Fibroblast of villous mesenchyme (primary cell): ENCODE results near the gene MVB12B. TPM values are rescaled to one million over a fixed set of nuclear protein-coding genes. Genes with fewer than 3 reads are reported as not detected.

Experiments
- DNase-seq: peaks from one replicate; pipeline ENCODE4 v3.0.0-alpha.2; 2010; ENCODE audit warnings: low read depth
- H3K4me3 ChIP-seq: 2 replicates; pipeline ENCODE4 v1.5.1; 2011; ENCODE audit warnings: low read depth, mild to moderate bottlenecking, low read length
- total RNA-seq: library from RNA; depleted of rRNA; stranded (reverse); fragments of >200 nt; gene quantifications from 2 replicates; pipeline ENCODE4 v1.2.3, GENCODE V29; 2012
- TF ChIP-seq, protein P1 (sequence below): IDR thresholded peaks from 2 replicates; pipeline ENCODE4 v1.5.1; 2012; ENCODE audit warnings: low read depth, mild to moderate bottlenecking, low read length; ENCODE audit not compliant: insufficient read depth

MVB12B gene
- total RNA-seq, 1 donor = 3.5 TPM

- TF ChIP-seq, protein P1, sequence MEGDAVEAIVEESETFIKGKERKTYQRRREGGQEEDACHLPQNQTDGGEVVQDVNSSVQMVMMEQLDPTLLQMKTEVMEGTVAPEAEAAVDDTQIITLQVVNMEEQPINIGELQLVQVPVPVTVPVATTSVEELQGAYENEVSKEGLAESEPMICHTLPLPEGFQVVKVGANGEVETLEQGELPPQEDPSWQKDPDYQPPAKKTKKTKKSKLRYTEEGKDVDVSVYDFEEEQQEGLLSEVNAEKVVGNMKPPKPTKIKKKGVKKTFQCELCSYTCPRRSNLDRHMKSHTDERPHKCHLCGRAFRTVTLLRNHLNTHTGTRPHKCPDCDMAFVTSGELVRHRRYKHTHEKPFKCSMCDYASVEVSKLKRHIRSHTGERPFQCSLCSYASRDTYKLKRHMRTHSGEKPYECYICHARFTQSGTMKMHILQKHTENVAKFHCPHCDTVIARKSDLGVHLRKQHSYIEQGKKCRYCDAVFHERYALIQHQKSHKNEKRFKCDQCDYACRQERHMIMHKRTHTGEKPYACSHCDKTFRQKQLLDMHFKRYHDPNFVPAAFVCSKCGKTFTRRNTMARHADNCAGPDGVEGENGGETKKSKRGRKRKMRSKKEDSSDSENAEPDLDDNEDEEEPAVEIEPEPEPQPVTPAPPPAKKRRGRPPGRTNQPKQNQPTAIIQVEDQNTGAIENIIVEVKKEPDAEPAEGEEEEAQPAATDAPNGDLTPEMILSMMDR = no peak
- peak; percentile 65 for DNase-seq
- no peak overlapping the region for H3K4me3 ChIP-seq
These were observed 205.4 kb downstream of the MVB12B start for GRCh38 chr9:126532019-126532462.

DNA sequence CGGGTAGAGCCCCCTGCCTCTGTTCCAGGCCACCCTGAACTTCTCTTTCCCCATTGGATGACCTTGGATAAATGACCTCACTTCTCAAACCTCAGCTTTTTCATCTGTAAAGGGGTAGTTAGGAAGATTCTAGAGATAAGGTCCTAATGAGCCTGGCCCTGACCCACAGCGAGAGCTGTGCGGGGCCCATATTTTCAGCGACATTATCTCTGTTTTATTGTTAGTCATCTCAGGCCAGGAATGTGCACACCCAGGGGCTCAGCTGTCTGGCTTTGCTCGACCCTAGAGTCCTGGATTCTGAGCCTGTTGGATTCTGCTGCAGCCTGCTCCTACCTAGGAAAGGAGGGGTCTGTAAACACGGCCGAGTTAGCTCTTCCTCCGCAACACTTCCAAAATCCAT lies 205.9 kb downstream of the MVB12B start:
- TF ChIP-seq, protein P1 = no peak
- no peak for DNase-seq

DNA sequence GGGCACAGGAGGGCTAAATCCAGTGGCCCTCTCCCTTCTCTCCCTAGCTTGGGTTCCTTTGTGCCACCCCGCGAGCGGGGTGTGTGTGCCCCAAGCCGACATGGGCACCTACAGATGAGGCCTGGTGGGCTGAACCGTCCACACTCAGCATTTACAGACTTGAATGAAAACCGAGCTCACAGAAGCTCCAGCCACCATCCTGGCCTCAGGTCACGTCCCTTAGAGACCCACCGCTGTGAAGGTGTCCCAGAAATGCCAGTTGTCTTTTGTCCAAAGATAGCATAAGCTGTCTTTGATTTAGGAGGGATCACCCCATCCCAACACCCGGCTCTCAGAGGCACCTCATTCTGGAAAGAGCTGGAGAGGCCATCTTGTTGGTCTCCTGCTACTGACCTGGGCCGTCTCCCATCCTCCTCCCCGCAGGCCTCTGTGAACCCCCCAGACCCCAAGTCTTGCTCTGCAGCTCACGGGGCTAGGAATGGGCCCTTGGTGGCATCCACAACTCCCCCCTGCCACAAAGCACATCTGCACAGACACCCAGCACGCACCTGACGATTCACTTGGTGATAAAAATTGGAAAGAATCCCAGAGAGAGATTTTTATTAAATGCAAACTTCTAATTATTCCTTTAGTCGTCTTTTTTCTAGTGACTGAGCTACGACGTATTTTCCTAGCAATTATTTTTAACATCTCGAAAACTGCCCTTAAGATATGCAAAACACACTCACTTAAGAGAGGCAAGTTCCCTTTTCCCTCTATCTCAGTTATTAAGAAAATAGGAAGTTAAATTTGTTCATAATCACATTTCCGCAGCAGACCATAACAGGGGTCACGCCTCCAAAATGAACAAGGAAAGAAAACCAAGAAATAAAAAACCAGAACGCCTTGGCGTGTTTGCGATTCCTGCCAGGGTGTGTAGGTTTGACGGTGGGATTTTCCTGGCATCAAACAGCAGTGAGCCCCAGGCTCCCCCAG lies 206.6 kb downstream of the MVB12B start:
- TF ChIP-seq, protein P1 = no peak
- DNase-seq = no peak
- no peak overlapping the region for H3K4me3 ChIP-seq

More for the DNA sequence above, 205.9 kb downstream of the MVB12B start:
- no peak overlapping the region for H3K4me3 ChIP-seq

GRCh38 chr9:126533926-126534310 lies 207.3 kb downstream of the MVB12B start:
- DNase-seq = no peak
- TF ChIP-seq, protein P1 = no peak
- H3K4me3 ChIP-seq = no peak overlapping the region

GRCh38 chr9:126534431-126535186 lies 208.0 kb downstream of the MVB12B start:
- no peak overlapping the region for H3K4me3 ChIP-seq
- TF ChIP-seq, protein P1 = no peak
- peak; percentile 43 for DNase-seq

- no peak overlapping the region for H3K4me3 ChIP-seq
- TF ChIP-seq, protein P1 = no peak
- no peak for DNase-seq
These were observed 209.5 kb downstream of the MVB12B start for GRCh38 chr9:126536131-126536530.
